ENCODE measurements around the gene ANG.

Gene ANG

GRCh38 chr14:20696764-20697163 lies 8.2 kb downstream of the ANG start:
- Histone ChIP-seq H3F3A (ENCODE audit: insufficient read depth, low read length) (no peaks in the 10 kb centered on the region), H3K9me2 (ENCODE audit: low read depth, low read length) (no peaks in the 10 kb centered on the region), H3K79me2 (ENCODE audit: insufficient read depth, low read length) (no peaks in the 10 kb centered on the region), H3K9ac (ENCODE audit: low read length) (no peak overlapping the region), H3K27me3 (ENCODE audit: insufficient read depth, low read length) (no peaks in the 10 kb centered on the region), H3K9me3 (ENCODE audit: low read length) (no peaks in the 10 kb centered on the region), H3K4me2 (ENCODE audit: low read length) (no peak overlapping the region), H3K4me1 (ENCODE audit: insufficient read depth, low read length, severe bottlenecking) (no peaks in the 10 kb centered on the region), H3K4me3 (ENCODE audit: low read depth, low read length, poor library complexity, severe bottlenecking) (no peak overlapping the region), H3K36me3 (ENCODE audit: insufficient read depth, low read length) (no peaks in the 10 kb centered on the region), H3K27ac (ENCODE audit: low read depth, low read length, poor library complexity, severe bottlenecking) (no peak overlapping the region), H2AFZ (ENCODE audit: low read length) (no peak overlapping the region), H4K20me1 (ENCODE audit: insufficient read depth, low read length) (no peaks in the 10 kb centered on the region)
- TF ChIP-seq, protein P1, sequence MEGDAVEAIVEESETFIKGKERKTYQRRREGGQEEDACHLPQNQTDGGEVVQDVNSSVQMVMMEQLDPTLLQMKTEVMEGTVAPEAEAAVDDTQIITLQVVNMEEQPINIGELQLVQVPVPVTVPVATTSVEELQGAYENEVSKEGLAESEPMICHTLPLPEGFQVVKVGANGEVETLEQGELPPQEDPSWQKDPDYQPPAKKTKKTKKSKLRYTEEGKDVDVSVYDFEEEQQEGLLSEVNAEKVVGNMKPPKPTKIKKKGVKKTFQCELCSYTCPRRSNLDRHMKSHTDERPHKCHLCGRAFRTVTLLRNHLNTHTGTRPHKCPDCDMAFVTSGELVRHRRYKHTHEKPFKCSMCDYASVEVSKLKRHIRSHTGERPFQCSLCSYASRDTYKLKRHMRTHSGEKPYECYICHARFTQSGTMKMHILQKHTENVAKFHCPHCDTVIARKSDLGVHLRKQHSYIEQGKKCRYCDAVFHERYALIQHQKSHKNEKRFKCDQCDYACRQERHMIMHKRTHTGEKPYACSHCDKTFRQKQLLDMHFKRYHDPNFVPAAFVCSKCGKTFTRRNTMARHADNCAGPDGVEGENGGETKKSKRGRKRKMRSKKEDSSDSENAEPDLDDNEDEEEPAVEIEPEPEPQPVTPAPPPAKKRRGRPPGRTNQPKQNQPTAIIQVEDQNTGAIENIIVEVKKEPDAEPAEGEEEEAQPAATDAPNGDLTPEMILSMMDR (IDR thresholded peaks at IDR 0.05; ENCODE audit: low read length) = no peak
- TF ChIP-seq EZH2 (IDR thresholded peaks at IDR 0.05; ENCODE audit: borderline replicate concordance, low read length) = no peak

DNA sequence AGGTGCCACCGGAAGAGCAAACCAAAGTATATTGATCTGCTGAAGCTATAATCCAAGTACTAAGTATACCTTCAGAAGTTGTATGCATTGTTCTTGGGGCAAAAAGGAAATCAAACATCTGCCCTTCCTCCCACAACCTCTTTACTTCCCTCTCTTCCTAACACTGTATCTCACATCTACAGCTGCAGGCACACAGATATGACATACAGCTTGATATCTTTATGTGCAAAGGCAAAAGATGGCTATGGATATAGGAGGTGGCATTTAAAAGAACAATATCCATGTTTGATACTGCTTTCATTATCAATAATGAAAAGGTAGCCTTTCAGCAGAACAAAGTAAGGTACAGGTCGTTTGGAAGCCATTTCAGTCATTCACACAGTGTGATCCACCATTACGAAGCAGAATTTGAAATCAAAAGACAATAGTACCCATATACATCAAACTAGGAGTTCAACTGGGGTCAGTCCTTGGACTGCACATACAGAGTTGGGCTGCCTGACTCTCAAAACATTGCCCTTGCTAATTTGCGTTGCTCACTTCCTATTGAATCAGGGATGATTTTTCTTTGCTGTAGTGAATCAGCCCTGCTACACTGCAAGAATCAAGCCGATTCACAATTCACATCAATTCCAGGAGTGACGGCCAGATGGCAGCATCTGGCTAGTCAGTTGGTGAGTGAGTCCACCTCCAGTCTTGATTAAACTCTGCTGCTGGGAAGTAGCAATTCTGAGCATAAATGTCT lies 8.9 kb downstream of the ANG start:
- H3F3A ChIP-seq (ENCODE audit: insufficient read depth, low read length) = no peaks in the 10 kb centered on the region
- no peaks in the 10 kb centered on the region for H3K27me3 ChIP-seq (ENCODE audit: insufficient read depth, low read length)
- H3K9me2 ChIP-seq (ENCODE audit: low read depth, low read length) = no peaks in the 10 kb centered on the region
- H2AFZ ChIP-seq (ENCODE audit: low read length) = no peak overlapping the region
- no peaks in the 10 kb centered on the region for H3K4me1 ChIP-seq (ENCODE audit: insufficient read depth, low read length, severe bottlenecking)
- no peak overlapping the region for H3K4me2 ChIP-seq (ENCODE audit: low read length)
- H3K36me3 ChIP-seq (ENCODE audit: insufficient read depth, low read length) = no peaks in the 10 kb centered on the region
- H3K27ac ChIP-seq (ENCODE audit: low read depth, low read length, poor library complexity, severe bottlenecking) = no peak overlapping the region
- H4K20me1 ChIP-seq (ENCODE audit: insufficient read depth, low read length) = no peaks in the 10 kb centered on the region
- H3K9ac ChIP-seq (ENCODE audit: low read length) = no peak overlapping the region
- TF ChIP-seq, protein P1 (IDR thresholded peaks at IDR 0.05; ENCODE audit: low read length) = peak; percentile 86
- no peak for TF ChIP-seq EZH2 (IDR thresholded peaks at IDR 0.05; ENCODE audit: borderline replicate concordance, low read length)
- H3K9me3 ChIP-seq (ENCODE audit: low read length) = no peaks in the 10 kb centered on the region
- no peaks in the 10 kb centered on the region for H3K79me2 ChIP-seq (ENCODE audit: insufficient read depth, low read length)
- H3K4me3 ChIP-seq (ENCODE audit: low read depth, low read length, poor library complexity, severe bottlenecking) = no peak overlapping the region

DNA sequence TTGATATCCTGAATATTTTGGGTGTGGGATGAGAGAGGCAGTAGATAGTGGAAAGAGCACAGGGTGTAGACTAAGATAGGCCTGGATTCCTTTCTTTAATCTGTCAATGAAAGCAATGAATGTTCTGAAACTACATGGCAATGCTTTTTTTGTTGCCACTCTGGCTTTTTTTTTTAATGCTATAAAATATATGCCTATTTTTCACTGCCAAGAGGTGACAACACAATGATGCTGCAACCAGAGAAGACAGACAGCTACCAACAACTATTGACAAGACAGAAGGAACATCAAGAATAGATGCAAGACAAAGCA lies 9.4 kb downstream of the ANG start:
- Histone ChIP-seq H3F3A (ENCODE audit: insufficient read depth, low read length) (no peaks in the 10 kb centered on the region), H3K4me2 (ENCODE audit: low read length) (no peak overlapping the region), H3K79me2 (ENCODE audit: insufficient read depth, low read length) (no peaks in the 10 kb centered on the region), H3K9me3 (ENCODE audit: low read length) (no peaks in the 10 kb centered on the region), H3K9ac (ENCODE audit: low read length) (no peak overlapping the region), H2AFZ (ENCODE audit: low read length) (no peak overlapping the region), H3K9me2 (ENCODE audit: low read depth, low read length) (no peaks in the 10 kb centered on the region), H3K27me3 (ENCODE audit: insufficient read depth, low read length) (no peaks in the 10 kb centered on the region), H3K27ac (ENCODE audit: low read depth, low read length, poor library complexity, severe bottlenecking) (no peak overlapping the region), H3K36me3 (ENCODE audit: insufficient read depth, low read length) (no peaks in the 10 kb centered on the region), H4K20me1 (ENCODE audit: insufficient read depth, low read length) (no peaks in the 10 kb centered on the region), H3K4me1 (ENCODE audit: insufficient read depth, low read length, severe bottlenecking) (no peaks in the 10 kb centered on the region), H3K4me3 (ENCODE audit: low read depth, low read length, poor library complexity, severe bottlenecking) (no peak overlapping the region)
- no peak for TF ChIP-seq EZH2 (IDR thresholded peaks at IDR 0.05; ENCODE audit: borderline replicate concordance, low read length)
- TF ChIP-seq, protein P1 (IDR thresholded peaks at IDR 0.05; ENCODE audit: low read length) = no peak
